ENCODE results near the gene PDK4. TPM values are rescaled to one million over a fixed set of nuclear protein-coding genes. Genes with fewer than 3 reads are reported as not detected.

PDK4 gene
- total and polyA plus RNA-seq, 2 donors (not counting 1 experiment from before 2014, with no cell fraction given), result 0.20 to 2.8 TPM

DNA sequence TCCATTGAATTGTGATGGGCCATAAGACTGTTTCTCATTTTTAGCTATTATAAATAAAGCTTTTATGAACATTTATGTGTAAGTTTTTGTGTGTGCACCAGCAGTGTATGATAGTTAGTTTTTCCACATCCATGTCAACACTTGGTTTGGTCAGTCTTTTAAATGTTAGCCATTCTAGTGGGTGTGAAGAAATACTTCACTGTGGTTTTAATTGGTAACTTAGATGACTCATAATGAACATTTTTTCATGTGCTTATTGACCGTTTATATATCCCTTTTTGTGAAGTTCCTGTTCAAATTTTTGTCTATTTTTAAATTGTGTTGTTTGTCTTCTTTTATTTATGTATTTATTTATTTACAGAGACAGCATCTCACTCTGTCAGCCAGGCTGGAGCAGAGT is 23.6 kb upstream of the PDK4 start:
- Histone ChIP-seq H3K27ac (ENCODE audit: insufficient read depth, low read length) (no peak overlapping the region), H3K9me3 (ENCODE audit: control insufficient read depth, insufficient read depth, low read depth, low read length) (no peaks in the 10 kb centered on the region), H3K27me3 (ENCODE audit: control insufficient read depth, insufficient read depth, low read length) (no peaks in the 10 kb centered on the region), H3K9ac (ENCODE audit: insufficient read depth, low read length) (no peak overlapping the region), H3K4me3 (replicated peaks in 1 of 4; ENCODE audit: control extremely low read depth in 1 of 4, insufficient read depth in 1 of 4, low read depth in 3 of 4, low read length in 4 of 4) (no peak overlapping the region), H2AFZ (ENCODE audit: low read length) (no peak overlapping the region), H3K4me2 (ENCODE audit: extremely low read depth, insufficient read depth, low read length) (no peak overlapping the region), H3K36me3 (ENCODE audit: control insufficient read depth, insufficient read depth, low read length) (no peaks in the 10 kb centered on the region), H3K79me2 (ENCODE audit: control insufficient read depth, insufficient read depth, low read length) (no peaks in the 10 kb centered on the region), H4K20me1 (ENCODE audit: control insufficient read depth, extremely low read depth, insufficient read depth, low read length) (no peaks in the 10 kb centered on the region), H3K4me1 (ENCODE audit: control insufficient read depth, extremely low read depth, insufficient read depth, low read length) (no peaks in the 10 kb centered on the region)
- TF ChIP-seq, protein P1, sequence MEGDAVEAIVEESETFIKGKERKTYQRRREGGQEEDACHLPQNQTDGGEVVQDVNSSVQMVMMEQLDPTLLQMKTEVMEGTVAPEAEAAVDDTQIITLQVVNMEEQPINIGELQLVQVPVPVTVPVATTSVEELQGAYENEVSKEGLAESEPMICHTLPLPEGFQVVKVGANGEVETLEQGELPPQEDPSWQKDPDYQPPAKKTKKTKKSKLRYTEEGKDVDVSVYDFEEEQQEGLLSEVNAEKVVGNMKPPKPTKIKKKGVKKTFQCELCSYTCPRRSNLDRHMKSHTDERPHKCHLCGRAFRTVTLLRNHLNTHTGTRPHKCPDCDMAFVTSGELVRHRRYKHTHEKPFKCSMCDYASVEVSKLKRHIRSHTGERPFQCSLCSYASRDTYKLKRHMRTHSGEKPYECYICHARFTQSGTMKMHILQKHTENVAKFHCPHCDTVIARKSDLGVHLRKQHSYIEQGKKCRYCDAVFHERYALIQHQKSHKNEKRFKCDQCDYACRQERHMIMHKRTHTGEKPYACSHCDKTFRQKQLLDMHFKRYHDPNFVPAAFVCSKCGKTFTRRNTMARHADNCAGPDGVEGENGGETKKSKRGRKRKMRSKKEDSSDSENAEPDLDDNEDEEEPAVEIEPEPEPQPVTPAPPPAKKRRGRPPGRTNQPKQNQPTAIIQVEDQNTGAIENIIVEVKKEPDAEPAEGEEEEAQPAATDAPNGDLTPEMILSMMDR (conservative IDR thresholded peaks at IDR 0.05 in 1 of 2, IDR thresholded peaks at IDR 0.05 in 1 of 2; ENCODE audit: low read depth in 1 of 2, low read length in 2 of 2), result no peak
- TF ChIP-seq EZH2 (IDR thresholded peaks at IDR 0.05; ENCODE audit: low read length, missing control alignments), result no peak
- DNase-seq (ENCODE audit: low read depth in 2 of 2), result no peak

DNA sequence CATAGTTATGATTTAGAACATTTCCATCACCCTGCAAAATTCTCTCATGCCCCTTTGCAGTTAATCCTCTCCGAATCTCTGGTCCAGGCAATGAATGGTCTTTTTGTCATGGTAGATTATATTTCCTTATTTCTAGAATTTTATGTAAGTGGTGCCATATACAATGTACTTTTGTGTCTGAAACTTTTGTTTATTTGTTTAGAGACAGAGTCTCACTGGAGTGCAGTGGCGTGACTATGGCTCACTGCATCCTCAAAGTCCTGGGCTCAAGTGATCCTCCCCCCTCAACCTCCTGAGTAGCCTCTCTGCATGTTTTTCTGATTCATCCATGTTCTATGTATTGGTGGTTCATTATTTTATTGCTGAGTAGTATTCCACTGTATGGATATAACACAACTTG is 23.2 kb upstream of the PDK4 start:
- no peak for TF ChIP-seq EZH2 (IDR thresholded peaks at IDR 0.05; ENCODE audit: low read length, missing control alignments)
- TF ChIP-seq, protein P1 (conservative IDR thresholded peaks at IDR 0.05 in 1 of 2, IDR thresholded peaks at IDR 0.05 in 1 of 2; ENCODE audit: low read depth in 1 of 2, low read length in 2 of 2), result no peak
- Histone ChIP-seq H4K20me1 (ENCODE audit: control insufficient read depth, extremely low read depth, insufficient read depth, low read length) (no peaks in the 10 kb centered on the region), H3K36me3 (ENCODE audit: control insufficient read depth, insufficient read depth, low read length) (no peaks in the 10 kb centered on the region), H3K9me3 (ENCODE audit: control insufficient read depth, insufficient read depth, low read depth, low read length) (no peaks in the 10 kb centered on the region), H3K79me2 (ENCODE audit: control insufficient read depth, insufficient read depth, low read length) (no peaks in the 10 kb centered on the region), H3K4me1 (ENCODE audit: control insufficient read depth, extremely low read depth, insufficient read depth, low read length) (no peaks in the 10 kb centered on the region), H3K9ac (ENCODE audit: insufficient read depth, low read length) (no peak overlapping the region), H3K4me2 (ENCODE audit: extremely low read depth, insufficient read depth, low read length) (no peak overlapping the region), H3K27me3 (ENCODE audit: control insufficient read depth, insufficient read depth, low read length) (no peaks in the 10 kb centered on the region), H3K4me3 (replicated peaks in 1 of 4; ENCODE audit: control extremely low read depth in 1 of 4, insufficient read depth in 1 of 4, low read depth in 3 of 4, low read length in 4 of 4) (no peak overlapping the region), H2AFZ (ENCODE audit: low read length) (no peak overlapping the region), H3K27ac (ENCODE audit: insufficient read depth, low read length) (no peak overlapping the region)
- no peak for DNase-seq (ENCODE audit: low read depth in 2 of 2)

DNA sequence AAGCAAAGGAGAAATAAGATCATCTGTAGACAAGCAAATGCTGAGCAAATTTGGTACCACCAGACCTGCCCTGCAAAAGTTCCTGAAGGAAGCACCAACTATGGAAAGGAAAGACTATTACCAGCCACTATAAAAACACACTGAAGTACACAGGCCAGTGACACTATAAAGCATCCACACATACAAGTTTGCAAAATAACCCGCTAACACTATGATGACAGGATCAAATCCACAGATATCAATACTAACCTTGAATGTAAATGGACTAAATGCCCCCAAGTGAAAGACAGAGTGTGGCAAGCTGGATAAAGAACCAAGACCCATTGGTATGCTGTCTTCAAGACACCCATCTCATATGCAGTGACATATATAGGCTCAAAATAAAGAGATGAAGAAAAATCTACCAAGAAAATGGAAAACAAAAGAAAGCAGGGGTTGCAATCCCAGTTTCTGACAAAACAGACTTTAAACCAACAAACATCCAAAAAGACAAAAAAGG is 18.2 kb upstream of the PDK4 start:
- no peaks in the 10 kb centered on the region for H3K9me3 ChIP-seq (ENCODE audit: control insufficient read depth, insufficient read depth, low read depth, low read length)
- H3K4me2 ChIP-seq (ENCODE audit: extremely low read depth, insufficient read depth, low read length), result no peak overlapping the region
- H3K9ac ChIP-seq (ENCODE audit: insufficient read depth, low read length), result no peak overlapping the region
- H3K27me3 ChIP-seq (ENCODE audit: control insufficient read depth, insufficient read depth, low read length), result no peaks in the 10 kb centered on the region
- H3K27ac ChIP-seq (ENCODE audit: insufficient read depth, low read length), result no peak overlapping the region
- DNase-seq (ENCODE audit: low read depth in 2 of 2), result no peak
- TF ChIP-seq, protein P1 (conservative IDR thresholded peaks at IDR 0.05 in 1 of 2, IDR thresholded peaks at IDR 0.05 in 1 of 2; ENCODE audit: low read depth in 1 of 2, low read length in 2 of 2), result no peak
- TF ChIP-seq EZH2 (IDR thresholded peaks at IDR 0.05; ENCODE audit: low read length, missing control alignments), result no peak
- H3K79me2 ChIP-seq (ENCODE audit: control insufficient read depth, insufficient read depth, low read length), result no peaks in the 10 kb centered on the region
- no peaks in the 10 kb centered on the region for H3K36me3 ChIP-seq (ENCODE audit: control insufficient read depth, insufficient read depth, low read length)
- H2AFZ ChIP-seq (ENCODE audit: low read length), result no peak overlapping the region
- peaks cover 2% of the 10 kb centered on the region for H3K4me1 ChIP-seq (ENCODE audit: control insufficient read depth, extremely low read depth, insufficient read depth, low read length)
- no peak overlapping the region for H3K4me3 ChIP-seq (replicated peaks in 1 of 4; ENCODE audit: control extremely low read depth in 1 of 4, insufficient read depth in 1 of 4, low read depth in 3 of 4, low read length in 4 of 4)
- no peaks in the 10 kb centered on the region for H4K20me1 ChIP-seq (ENCODE audit: control insufficient read depth, extremely low read depth, insufficient read depth, low read length)

Measured in fibroblast of lung (primary cell).